RWPE2 (cell line): Measurements from ENCODE around the gene NRIP2.

Source experiments
- ATAC-seq: fragments of 200-7000 bp; cut with Tn5 transposase; 3 replicates; pipeline ENCODE4 v1.9.1; 2021; ENCODE audit warnings: low read depth
- DNase-seq: peaks from one replicate; pipeline ENCODE4 v3.0.0-alpha.2; 2020; ENCODE audit warnings: low spot score
- H3K27ac ChIP-seq: fragments of 450-650 bp; 2 replicates; pipeline ENCODE4 v1.5.1; 2017; ENCODE audit warnings: mild to moderate bottlenecking; ENCODE audit not compliant: poor library complexity, severe bottlenecking
- H3K27me3 ChIP-seq: fragments of 250-450 bp; sonication (Bioruptor Pico); 2 replicates; pipeline ENCODE4 v1.5.1; 2021; ENCODE audit warnings: mild to moderate bottlenecking, moderate library complexity; ENCODE audit not compliant: insufficient read depth, poor library complexity, severe bottlenecking
- H3K36me3 ChIP-seq: fragments of 250-450 bp; sonication (Bioruptor Pico); 2 replicates; pipeline ENCODE4 v1.5.1; 2020; ENCODE audit warnings: low read depth, mild to moderate bottlenecking, moderate library complexity
- H3K4me1 ChIP-seq: fragments of 250-450 bp; sonication (Bioruptor Pico); 2 replicates; pipeline ENCODE4 v1.5.1; 2021; ENCODE audit warnings: mild to moderate bottlenecking, moderate library complexity; ENCODE audit not compliant: insufficient read depth, poor library complexity, severe bottlenecking
- H3K4me3 ChIP-seq: fragments of 250-450 bp; sonication (Bioruptor Pico); 2 replicates; pipeline ENCODE4 v1.5.1; 2021; ENCODE audit warnings: mild to moderate bottlenecking, moderate library complexity; ENCODE audit not compliant: severe bottlenecking
- H3K9me3 ChIP-seq: fragments of 250-450 bp; sonication (Bioruptor Pico); 2 replicates; pipeline ENCODE4 v1.5.1; 2021; ENCODE audit warnings: mild to moderate bottlenecking, moderate library complexity; ENCODE audit not compliant: severe bottlenecking
- TF ChIP-seq, protein P1 (sequence below): fragments of 450-650 bp; IDR thresholded peaks from one replicate; pipeline ENCODE4 v1.5.1; 2017; ENCODE audit warnings: mild to moderate bottlenecking, moderate library complexity; ENCODE audit not compliant: poor library complexity, severe bottlenecking

Gene NRIP2

GRCh38 chr12:2795291-2796186, 39.3 kb downstream of the NRIP2 start:
- Histone ChIP-seq H3K36me3 (peaks cover 46% of the 10 kb centered on the region), H3K9me3 (no peaks in the 10 kb centered on the region), H3K4me1 (peaks cover 6% of the 10 kb centered on the region), H3K27ac (peak overlapping the region; percentile 53), H3K4me3 (peak overlapping the region; percentile 96), H3K27me3 (no peaks in the 10 kb centered on the region)
- TF ChIP-seq, protein P1, sequence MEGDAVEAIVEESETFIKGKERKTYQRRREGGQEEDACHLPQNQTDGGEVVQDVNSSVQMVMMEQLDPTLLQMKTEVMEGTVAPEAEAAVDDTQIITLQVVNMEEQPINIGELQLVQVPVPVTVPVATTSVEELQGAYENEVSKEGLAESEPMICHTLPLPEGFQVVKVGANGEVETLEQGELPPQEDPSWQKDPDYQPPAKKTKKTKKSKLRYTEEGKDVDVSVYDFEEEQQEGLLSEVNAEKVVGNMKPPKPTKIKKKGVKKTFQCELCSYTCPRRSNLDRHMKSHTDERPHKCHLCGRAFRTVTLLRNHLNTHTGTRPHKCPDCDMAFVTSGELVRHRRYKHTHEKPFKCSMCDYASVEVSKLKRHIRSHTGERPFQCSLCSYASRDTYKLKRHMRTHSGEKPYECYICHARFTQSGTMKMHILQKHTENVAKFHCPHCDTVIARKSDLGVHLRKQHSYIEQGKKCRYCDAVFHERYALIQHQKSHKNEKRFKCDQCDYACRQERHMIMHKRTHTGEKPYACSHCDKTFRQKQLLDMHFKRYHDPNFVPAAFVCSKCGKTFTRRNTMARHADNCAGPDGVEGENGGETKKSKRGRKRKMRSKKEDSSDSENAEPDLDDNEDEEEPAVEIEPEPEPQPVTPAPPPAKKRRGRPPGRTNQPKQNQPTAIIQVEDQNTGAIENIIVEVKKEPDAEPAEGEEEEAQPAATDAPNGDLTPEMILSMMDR: no peak
- DNase-seq (peak; percentile 78), ATAC-seq (peak; percentile 67)

DNA sequence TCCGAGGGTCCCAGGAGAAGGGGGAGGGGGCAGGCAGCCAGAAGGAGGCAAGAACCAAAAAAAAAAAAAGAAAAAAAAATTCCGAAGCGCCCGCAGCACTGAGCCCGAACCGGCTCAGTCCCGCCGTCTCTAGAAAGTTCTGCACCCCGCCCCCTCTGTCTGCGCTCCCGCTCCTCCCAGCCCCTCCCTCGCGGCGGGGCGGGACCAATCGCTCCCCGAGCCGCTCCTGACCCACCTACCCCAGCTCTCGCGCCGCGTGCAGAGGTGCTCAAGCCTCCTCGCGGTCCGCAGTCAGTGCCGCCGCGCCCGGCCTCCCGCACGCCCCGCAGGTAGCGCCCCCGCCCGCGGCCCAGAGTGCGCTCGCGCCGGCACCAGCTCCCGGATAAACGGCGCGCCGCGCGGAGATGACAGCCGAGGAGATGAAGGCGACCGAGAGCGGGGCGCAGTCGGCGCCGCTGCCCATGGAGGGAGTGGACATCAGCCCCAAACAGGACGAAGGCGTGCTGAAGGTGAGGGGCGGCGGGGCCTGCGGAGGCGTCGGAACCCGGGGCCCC, 40.0 kb downstream of the NRIP2 start, which contains the start of gene FKBP4:
FKBP4 (plus strand) TSS at position 235 of the 554 bp plus-strand sequence; CDS start at position 405, 170 bp downstream.
- H3K27ac ChIP-seq: peak within 1 kb of the TSS; percentile 53
- peaks cover 39% of the 10 kb centered on the region for H3K36me3 ChIP-seq
- TF ChIP-seq, protein P1: no peak
- ATAC-seq: peak; percentile 91
- peak; percentile 95 for DNase-seq
- peaks cover 6% of the 10 kb centered on the region for H3K4me1 ChIP-seq
- H3K27me3 ChIP-seq: no peaks in the 10 kb centered on the region
- peak within 1 kb of the TSS; percentile 96 for H3K4me3 ChIP-seq
- H3K9me3 ChIP-seq: no peaks in the 10 kb centered on the region

DNA sequence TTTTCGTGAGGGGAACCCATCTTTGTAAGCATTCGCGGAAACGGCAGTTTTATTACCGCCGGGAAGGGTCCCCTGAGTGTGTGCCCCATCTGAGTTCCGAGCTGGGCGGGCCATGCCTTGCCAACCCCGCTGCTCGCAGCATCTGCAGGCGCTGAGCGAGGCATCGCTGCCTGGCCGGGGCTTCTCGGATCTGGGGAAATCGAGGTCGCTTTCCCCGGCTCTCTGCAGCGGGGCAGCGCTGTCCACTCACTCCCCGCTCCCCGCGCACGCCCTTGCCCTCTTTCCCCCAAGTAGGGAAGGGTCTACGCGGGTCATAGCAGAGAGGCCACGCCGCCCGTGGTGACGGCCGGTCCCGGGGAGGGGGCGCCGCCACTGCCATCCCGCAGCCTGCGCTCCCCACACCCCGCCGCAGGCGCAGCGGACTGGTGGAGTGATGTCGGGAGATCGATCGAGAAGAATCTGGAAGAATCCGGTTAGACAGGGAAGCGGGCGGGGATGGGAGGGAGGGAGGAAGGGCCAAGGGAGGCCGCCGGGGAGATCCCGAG, 40.6 kb downstream of the NRIP2 start:
- DNase-seq (no peak), ATAC-seq (peak; percentile 10; the same call in 2 of the 3 replicates)
- H3K9me3 ChIP-seq: no peaks in the 10 kb centered on the region
- H3K36me3 ChIP-seq: peaks cover 33% of the 10 kb centered on the region
- H3K4me3 ChIP-seq: peak overlapping the region; percentile 96
- TF ChIP-seq, protein P1: no peak
- H3K27ac ChIP-seq: peak overlapping the region; percentile 53
- H3K4me1 ChIP-seq: peaks cover 6% of the 10 kb centered on the region
- H3K27me3 ChIP-seq: no peaks in the 10 kb centered on the region

DNA sequence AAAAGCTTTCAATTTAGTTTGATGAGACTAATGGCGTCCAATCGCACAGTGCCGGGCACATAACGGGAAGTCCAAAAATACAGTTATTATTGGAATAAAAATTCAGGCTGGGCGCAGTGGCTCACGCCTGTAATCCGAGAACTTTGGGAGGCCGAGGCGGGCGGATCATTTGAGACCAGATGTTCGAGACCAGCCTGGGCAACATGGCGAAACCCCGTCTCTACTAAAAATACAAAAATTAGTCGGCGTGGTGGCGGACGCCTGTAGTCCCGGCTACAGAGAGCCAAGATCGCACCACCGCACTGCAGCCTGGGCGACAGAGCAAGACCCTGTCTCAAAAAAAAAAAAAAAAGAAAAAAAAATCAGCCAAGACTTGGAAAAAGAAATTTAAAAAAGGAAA, 41.3 kb downstream of the NRIP2 start:
- no peak for ATAC-seq
- Histone ChIP-seq H3K9me3 (no peaks in the 10 kb centered on the region), H3K36me3 (peaks cover 26% of the 10 kb centered on the region), H3K4me1 (peaks cover 6% of the 10 kb centered on the region), H3K27ac (no peak overlapping the region), H3K27me3 (no peaks in the 10 kb centered on the region), H3K4me3 (no peak overlapping the region)
- TF ChIP-seq, protein P1: no peak
- DNase-seq: peak; percentile 28
